ENCODE measurements around the gene TEX19.

TEX19 gene

DNA sequence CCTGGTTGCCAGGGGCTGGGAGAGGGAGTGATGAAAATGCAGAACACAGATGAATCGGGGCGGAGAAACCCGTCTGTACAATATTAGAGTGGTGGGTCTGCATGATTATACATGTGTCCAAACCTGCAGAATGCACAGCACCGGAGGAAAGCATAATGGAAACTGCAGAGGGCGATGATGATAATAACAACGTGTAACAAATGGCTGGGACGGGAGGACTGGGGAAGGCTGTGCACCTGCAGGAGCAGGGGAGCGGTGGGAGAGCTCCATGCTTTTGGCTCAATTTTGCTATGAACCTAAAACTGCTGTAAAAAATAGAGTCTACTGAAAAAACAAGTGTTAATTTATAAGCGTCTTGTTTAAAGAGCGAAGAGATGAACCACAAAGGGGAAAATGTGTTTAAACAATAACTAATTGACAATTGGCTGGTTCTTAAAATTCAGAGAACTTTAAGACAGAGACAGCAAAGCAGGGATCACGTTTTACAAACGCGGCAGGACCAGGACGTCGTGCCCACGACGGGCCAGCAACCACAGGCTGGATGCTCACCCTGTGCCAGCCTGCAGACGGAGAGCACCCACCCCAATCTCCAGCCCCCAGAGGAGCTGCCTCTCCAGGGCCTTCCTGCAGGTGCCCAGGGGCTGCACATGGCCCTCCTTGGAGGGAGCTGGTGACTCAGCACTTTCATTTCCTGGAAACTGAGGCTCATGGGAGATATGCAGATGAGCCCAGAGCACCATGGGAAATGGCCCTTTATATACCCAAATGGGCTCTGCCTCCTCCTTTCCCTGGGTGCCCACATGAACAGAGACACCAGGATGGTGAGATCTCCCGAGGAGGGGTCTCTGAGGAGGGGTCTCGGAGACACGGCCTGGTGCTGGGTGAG is at the start of gene TEX19:
TEX19 (plus strand) TSS at position 783 of the 886 bp plus-strand sequence. CDS start 2,904 bp downstream, outside the sequence.
- no peak for DNase-seq (ENCODE audit: low read depth)

DNA sequence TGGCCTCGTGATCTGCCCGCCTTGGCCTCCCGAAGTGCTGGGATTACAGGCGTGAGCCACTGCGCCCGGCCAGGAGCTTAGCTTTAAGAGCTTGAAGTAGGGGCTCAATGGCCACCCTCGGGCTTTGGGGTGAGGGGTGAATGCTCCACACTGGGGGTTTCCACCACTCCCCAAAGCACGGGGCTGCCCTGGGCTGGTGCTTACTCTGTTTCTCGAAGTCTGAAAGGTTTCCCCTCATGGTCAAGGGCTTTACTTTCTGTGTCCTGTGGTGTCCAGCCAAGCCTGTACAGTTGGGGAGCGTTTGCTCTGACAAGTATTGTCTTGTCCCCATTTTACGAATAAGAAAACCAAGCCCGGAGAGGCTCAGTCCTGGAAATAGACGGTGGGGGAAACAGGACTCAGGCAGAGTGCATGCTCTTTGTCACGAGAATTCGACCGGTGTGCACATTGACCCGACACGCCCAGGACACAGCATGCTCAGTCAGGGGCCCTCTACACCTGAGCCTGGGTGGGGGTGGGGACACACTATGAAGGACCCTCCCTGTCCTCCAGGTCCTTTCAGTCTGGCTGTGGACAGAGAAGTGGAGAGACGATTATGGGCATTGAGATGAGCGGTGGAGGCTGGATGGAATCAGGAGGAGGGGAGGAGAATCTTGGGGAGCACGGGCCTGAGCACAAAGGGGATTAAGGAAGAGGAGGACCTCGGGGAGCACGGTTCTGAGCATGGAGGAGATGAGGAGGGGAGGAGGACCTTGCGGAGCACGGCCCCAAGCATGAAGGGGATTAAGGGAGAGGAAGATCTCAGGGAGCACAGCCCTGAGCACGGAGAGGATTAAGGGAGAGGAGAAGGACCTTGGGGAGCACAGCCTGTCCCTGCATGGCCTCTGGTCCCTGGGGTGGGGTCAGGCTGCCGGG is 49.1 kb upstream of the TEX19 start:
- no peak for DNase-seq (ENCODE audit: low read depth)

GRCh38 chr17:82310877-82311276 is 48.2 kb upstream of the TEX19 start:
- DNase-seq (ENCODE audit: low read depth), result no peak

DNA sequence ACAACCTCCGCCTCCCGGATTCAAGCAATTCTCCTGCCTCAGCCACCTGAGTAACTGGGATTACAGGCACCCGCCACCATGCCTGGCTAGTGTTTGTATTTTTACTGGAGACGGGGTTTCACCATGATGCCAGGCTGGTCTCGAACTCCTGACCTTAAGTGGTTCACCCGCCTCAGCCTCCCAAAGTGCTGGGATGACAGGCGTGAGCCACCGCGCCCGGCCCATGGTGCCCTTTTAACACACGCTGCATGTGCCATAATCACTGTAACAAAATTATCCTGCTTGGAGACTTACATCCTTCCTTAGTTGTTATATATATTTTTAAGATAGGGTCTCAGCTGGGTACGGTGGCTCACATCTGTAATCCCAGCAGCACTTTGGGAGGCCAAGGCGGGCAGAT is 47.1 kb upstream of the TEX19 start:
- DNase-seq (ENCODE audit: low read depth), result no peak

DNA sequence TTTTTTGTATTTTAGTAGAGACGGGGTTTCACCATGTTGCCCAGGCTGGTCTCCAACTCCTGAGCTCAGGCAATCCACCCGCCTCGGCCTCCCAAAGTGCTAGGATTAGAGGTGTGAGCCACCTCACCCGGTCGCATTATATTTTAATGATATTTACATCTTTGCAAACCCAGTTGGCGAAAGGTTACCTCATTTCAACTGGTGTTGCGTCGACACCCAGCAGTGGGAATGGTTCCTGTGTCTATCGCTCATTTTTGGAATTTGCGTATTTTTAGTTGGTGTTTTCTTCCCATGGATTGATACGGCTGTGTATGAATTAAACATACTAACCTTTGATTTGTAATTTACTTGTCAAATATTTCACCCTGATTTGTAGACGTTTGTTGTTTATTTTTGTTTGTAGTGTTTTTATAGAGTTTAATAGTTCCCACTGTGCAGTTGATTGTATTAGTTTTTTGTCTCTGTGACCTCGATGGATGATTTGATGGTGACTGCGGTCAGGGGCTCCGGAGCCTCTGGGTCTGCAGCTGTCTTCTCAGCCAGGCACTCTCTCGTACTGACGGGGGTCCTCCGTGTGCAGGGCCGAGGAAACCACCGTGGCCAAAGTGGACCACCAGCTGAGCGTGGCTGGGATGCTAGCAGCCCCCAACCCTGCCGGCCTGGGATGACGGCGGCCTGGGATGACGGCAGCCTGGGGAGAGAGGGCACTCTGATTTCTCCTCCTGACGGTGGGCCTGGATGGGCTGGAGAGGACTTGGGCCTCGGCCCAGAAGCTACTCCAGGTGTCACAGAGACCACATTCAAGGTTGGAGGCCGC is 45.6 kb upstream of the TEX19 start:
- DNase-seq (ENCODE audit: low read depth), result no peak

DNA sequence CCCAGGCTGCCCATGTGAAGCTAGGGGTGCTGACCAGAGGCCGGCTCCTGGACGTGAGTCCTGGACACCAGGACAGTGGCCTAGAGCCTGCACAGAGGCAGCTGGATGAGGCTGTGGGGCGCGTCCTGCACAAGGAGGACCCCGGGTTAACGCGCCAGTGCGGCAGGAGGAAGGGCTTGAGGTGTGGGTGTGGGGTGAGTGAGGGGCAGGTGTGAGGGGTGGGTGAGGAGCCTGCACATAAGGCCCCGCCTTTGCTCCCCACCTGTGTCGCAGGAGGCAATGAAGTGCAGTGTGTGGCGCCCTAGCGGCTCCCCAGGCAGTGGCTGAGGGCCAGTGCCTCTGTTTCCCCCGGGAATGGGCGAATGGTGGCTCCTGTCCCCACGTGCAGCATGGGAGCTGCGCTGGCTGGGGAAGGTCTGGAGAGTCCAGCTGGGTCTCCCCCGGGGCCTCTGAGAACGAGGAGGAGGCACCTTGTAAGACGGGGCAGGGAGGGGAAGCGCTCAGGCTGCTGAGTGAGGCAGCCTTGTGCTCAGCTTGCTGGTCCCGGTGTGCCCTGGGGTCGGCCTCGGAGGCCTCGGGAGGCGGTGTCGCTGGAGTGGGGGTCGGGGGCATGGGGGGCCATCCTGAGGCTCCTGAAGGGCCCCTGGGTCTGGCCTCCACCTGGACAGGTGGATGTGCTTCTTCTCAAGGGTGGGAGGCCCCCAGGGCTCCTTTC is 44.9 kb upstream of the TEX19 start:
- DNase-seq (ENCODE audit: low read depth), result no peak

GRCh38 chr17:82314727-82315605 is 44.1 kb upstream of the TEX19 start:
- DNase-seq (ENCODE audit: low read depth), result no peak

- no peak for DNase-seq (ENCODE audit: low read depth)
These were observed 43.2 kb upstream of the TEX19 start for GRCh38 chr17:82315703-82316358.

GRCh38 chr17:82316651-82317393 is 42.2 kb upstream of the TEX19 start:
- no peak for DNase-seq (ENCODE audit: low read depth)

DNA sequence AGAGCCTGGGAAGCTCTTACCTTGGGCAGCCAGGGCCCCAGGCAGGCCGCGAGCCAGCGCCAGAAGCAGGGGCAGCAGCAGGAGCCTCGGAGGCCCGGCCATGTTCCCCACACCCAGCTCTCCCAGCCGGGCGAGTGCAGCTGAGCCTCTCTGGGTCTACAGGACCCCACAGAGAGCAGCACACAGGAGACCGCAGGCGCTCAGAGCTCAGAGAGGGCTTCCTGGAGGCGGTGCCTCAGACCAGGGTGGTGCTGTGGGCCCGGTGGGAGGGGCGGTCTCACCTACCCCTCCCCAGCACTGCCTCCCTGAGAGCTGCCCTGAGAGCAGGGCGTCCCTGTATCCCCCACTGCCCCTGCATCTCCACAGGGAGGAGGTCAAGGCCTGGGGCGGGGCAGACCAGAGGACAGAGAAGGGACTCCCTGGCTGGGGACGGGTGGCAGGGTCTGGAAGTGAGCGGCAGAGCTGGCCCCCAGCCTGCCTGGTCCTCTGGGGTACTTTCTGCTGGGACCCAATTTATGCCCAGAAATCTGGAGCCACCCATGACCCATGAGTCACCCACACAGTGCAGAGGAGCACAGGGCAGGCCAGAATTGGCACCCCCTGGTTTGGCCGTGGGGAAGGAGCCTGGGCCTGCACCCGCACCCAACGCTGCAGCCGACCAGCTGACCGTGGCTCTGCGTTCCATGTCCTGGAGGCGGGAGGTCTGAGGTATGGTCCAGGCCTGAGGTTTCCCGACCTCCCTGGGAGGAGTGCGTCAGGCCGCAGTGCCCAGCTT is 41.5 kb upstream of the TEX19 start, which contains the start of gene CD7:
CD7 (minus strand) TSS at position 215 of the 775 bp plus-strand sequence; CDS start at position 102, 113 bp downstream.
- DNase-seq (ENCODE audit: low read depth), result no peak

- DNase-seq (ENCODE audit: low read depth), result no peak
These were observed 40.9 kb upstream of the TEX19 start for GRCh38 chr17:82318169-82318498.

DNA sequence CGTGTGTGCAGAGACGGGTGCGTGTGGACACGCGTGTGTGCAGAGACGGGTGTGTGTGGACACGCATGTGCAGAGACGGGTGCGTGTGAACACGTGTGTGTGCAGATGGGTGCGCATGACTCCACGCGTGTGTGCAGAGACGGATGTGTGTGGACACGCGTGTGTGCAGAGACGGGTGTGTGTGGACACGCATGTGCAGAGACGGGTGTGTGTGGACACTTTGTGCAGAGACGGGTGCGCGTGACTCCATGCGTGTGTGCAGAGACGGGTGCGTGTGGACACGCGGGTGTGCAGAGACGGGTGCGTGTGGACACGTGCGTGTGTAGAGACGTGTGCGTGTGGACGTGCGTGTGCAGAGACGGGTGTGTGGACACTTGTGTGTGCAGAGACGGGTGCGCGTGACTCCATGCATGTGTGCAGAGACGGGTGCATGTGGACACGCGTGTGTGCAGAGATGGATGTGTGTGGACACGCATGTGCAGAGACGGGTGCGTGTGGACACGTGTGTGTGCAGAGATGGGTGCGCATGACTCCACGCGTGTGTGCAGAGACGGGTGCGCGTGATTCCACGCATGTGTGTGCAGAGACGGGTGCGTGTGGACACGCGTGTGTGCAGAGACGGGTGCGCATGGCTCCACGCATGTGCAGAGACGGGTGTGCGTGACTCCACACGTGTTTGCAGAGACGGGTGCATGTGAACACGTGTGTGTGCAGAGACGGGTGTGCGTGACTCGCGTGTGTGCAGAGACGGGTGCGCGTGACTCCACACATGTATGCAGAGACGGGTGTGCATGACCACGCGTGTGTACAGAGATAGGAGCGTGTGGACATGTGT is 40.1 kb upstream of the TEX19 start:
- DNase-seq (ENCODE audit: low read depth), result no peak

- DNase-seq (ENCODE audit: low read depth), result no peak
These were observed 39.4 kb upstream of the TEX19 start for GRCh38 chr17:82319619-82320062.

- DNase-seq (ENCODE audit: low read depth), result no peak
These were observed 38.8 kb upstream of the TEX19 start for GRCh38 chr17:82320140-82320840.

- DNase-seq (ENCODE audit: low read depth), result no peak
These were observed 37.8 kb upstream of the TEX19 start for GRCh38 chr17:82320956-82321927.
